ENCODE results near the gene NKX2-2.
A peak's percentile ranks its signal among the peaks of the same experiment; 100 is the strongest.
"Not testable (repeated sequence)": the region's sequence is repeated elsewhere in the genome, so short reads cannot be mapped to it uniquely, and the experiment has no call there.

The NKX2-2 gene

GRCh38 chr20:21508230-21509078 is 5.4 kb downstream of the NKX2-2 start:
- DNase-seq (ENCODE audit: low spot score) = no peak

GRCh38 chr20:21507400-21508229 is 6.2 kb downstream of the NKX2-2 start:
- DNase-seq (ENCODE audit: low spot score) = no peak

GRCh38 chr20:21505810-21506530 is 7.9 kb downstream of the NKX2-2 start:
- DNase-seq (ENCODE audit: low spot score) = no peak

GRCh38 chr20:21505161-21505809 is 8.6 kb downstream of the NKX2-2 start:
- DNase-seq (ENCODE audit: low spot score) = no peak

GRCh38 chr20:21504323-21504722 is 9.5 kb downstream of the NKX2-2 start:
- no peak for DNase-seq (ENCODE audit: low spot score)

GRCh38 chr20:21503345-21503744 is 10.5 kb downstream of the NKX2-2 start:
- DNase-seq (ENCODE audit: low spot score) = peak; percentile 34

- DNase-seq (ENCODE audit: low spot score) = no peak
Observed at GRCh38 chr20:21501184-21501583, 12.7 kb downstream of the NKX2-2 start.

- no peak for DNase-seq (ENCODE audit: low spot score)
Observed at GRCh38 chr20:21500599-21500998, 13.3 kb downstream of the NKX2-2 start.

- no peak for DNase-seq (ENCODE audit: low spot score)
Observed at GRCh38 chr20:21499641-21500040, 14.2 kb downstream of the NKX2-2 start.

- no peak for DNase-seq (ENCODE audit: low spot score)
Observed at GRCh38 chr20:21498635-21499034, 15.2 kb downstream of the NKX2-2 start.

- no peak for DNase-seq (ENCODE audit: low spot score)
Observed at GRCh38 chr20:21498195-21498594, 15.7 kb downstream of the NKX2-2 start.

GRCh38 chr20:21496452-21496851 is 17.4 kb downstream of the NKX2-2 start:
- DNase-seq (ENCODE audit: low spot score) = no peak

- no peak for DNase-seq (ENCODE audit: low spot score)
Observed at GRCh38 chr20:21493049-21493448, 20.8 kb downstream of the NKX2-2 start.

GRCh38 chr20:21490105-21490504 is 23.8 kb downstream of the NKX2-2 start:
- no peak for DNase-seq (ENCODE audit: low spot score)

GRCh38 chr20:21480144-21480543 is 33.7 kb downstream of the NKX2-2 start:
- not testable (repeated sequence) for DNase-seq (ENCODE audit: low spot score)

- no peak for DNase-seq (ENCODE audit: low spot score)
Observed at GRCh38 chr20:21465799-21466198, 48.1 kb downstream of the NKX2-2 start.

GRCh38 chr20:21464916-21465315 is 48.9 kb downstream of the NKX2-2 start:
- DNase-seq (ENCODE audit: low spot score) = no peak

Measured in RKO (cell line).